Stimulated activated CD4-positive, alpha-beta T cell treated with anti-CD3 and anti-CD28 coated beads, Interleukin-15, amount 100 ng/mL, for 1 hour (primary cell): ENCODE results near the gene SLC9A3.

ENCODE experiments used
- DNase-seq, 2 donors: peaks; one replicate each; pipeline ENCODE4 v3.0.0-alpha.2; 2020; ENCODE audit warnings: low read depth in 1 of 2, low spot score in 1 of 2

SLC9A3 gene

DNA sequence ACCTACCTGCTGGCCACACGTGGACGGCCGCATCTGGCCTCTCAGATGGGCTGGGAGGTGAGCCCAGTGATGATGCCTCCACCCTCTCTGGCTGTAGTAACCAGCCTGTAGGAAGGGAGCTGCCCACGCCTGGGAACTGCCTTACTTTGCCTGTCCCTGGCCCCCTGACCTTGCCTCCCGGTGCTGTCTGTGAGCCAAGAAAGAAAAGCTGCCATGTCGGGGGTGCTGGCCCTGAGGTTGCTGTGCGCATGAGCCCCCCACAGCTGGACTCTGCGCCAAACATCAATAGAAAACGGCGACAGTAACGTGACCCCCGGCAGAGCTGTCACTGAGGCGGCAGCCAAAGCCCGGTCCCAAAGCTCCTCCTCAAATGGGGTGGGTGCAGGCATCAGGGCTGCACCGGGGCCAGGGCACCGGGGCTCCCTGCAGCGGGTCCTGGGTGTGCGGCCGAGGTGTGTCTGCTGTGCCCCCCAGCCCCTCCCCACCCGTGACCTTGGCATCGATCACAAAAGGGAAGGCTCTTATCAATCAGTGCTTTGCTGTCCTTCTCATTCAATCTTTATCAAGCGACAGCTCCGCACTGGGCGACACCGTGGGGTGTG is 15.3 kb upstream of the SLC9A3 start:
- DNase-seq = no peak

DNA sequence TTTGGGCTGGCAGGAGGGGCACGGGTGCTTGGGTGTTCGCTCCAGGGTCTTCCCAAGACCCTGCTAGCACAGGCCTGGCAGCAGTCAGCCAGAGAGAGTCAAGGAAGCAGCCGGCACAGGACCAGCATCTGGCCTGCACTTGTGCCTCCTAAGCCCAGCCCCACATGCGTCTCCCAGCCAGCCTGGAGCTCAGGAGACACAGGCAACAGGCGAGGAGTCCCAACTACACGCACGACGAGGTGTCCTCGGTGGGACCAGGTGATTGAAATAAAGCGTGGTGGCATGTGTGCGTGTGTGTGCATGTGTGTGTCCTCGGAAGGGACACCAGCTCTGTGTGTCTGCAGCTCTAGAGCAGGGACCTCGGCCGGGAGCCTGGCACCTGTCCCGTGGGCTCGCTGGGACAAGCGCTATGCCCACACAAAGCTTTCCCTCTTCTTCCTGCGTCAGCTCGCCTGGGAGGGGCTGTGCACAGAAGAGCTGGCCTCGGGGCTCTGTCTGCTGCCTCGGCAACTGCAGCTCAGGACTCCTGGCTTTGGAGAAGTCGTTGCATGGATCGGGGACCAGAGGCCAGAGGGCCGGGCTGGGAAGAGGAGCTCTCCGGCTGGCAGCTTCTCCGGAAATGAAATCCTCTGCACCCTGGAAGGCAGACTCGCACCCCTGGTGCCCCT is 14.7 kb upstream of the SLC9A3 start:
- DNase-seq = no peak

DNA sequence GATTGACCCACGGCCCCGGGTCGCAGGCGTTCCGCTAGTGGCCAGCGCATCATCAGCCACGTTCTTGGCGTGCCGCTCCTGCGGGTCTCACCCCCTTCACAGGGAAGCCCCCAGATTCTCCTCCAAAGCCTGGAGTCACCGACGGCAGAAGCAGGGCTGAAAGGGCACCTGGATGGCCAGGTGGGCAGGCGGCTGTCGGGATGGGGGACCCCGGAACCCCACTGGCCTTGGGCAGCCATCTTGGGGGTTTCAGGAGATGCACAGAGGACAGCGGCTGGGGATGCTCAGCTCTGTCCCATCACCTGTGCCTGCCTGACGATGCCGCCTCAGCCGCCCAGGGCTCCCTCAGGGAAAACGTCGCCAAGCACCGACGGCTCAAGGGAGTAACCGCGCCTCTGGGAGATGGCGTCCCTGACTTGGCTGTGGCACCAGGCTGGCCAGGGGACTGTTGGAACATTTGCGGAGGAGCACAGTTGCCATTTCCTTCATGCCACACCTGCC is 14.1 kb upstream of the SLC9A3 start:
- no peak for DNase-seq

DNA sequence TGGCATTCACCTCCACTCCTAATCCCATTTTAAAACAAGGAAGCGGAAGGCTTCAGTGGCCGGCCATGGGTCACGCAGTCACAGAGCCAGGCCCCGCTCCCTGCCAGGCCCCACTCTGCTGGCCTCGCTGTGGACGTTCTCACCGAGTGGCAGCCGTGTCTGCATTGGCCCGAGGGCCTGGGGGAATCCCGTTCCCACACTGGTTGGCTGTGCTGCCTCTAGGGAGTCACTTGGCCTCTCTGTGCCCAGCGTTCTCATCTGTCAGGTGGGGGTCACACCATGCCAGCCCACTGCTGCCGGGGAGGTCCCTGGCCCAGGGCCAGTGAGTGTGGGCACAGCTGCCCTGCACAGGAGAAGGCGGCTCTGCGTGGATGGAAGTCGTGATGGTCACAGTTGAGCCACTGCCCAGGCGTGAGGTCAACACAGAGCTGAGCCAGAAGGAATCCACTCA is 13.4 kb upstream of the SLC9A3 start:
- DNase-seq = no peak

DNA sequence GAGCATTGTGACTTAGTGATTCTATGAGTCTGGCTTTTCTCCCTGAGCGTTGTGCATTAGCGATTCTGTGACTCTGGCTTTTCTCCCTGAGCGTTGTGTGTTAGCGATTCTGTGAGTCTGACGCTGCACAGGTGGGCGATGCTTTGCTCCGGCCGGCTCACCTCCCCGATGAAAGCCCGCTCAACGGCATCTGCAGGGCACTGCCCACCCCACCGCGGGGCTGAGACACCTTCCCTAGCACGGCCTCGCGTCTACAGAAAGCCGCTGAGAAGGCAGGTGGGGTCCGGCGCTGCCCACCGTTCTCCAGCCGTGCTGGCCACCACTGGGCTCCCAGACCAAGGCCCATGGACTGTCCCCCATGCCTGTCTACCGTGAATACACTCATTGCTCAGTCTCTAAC is 12.8 kb upstream of the SLC9A3 start:
- no peak for DNase-seq

DNA sequence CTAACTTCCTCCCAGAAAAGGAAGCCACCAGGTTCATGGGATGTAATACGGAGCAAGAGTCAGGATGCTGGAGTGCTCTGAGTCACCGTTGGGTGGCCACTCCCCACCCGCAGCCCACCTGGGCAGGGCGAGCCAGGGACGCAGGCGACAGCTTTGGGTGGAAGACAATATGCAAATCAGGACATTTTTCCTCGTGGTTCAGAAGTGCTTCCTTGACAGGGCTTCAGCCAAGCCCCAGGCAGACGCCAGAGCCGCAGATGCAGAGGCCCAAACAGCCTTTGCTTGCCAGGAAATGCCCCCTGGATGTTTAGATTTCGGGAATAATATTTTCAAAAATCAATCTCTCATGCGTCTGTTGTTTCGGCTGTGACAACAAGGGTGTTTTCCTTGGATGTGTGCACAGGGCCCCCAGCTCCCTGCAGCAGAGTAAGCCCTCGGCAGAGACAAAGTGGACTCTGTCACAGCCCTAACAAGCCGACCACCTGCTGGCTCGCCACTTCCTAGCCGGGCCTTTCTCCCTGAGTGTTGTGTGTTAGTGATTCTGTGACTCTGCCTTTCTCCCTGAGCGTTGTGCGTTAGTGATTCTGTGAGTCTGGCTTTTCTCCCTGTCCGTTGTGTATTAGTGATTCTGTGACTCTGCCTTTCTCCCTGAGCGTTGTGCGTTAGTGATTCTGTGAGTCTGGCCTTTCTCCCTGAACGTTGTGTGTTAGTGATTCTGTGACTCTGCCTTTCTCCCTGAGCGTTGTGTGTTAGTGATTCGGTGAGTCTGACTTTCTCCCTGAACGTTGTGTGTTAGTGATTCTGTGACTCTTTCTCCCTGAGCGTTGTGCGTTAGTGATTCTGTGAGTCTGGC is 11.8 kb upstream of the SLC9A3 start:
- DNase-seq = no peak

DNA sequence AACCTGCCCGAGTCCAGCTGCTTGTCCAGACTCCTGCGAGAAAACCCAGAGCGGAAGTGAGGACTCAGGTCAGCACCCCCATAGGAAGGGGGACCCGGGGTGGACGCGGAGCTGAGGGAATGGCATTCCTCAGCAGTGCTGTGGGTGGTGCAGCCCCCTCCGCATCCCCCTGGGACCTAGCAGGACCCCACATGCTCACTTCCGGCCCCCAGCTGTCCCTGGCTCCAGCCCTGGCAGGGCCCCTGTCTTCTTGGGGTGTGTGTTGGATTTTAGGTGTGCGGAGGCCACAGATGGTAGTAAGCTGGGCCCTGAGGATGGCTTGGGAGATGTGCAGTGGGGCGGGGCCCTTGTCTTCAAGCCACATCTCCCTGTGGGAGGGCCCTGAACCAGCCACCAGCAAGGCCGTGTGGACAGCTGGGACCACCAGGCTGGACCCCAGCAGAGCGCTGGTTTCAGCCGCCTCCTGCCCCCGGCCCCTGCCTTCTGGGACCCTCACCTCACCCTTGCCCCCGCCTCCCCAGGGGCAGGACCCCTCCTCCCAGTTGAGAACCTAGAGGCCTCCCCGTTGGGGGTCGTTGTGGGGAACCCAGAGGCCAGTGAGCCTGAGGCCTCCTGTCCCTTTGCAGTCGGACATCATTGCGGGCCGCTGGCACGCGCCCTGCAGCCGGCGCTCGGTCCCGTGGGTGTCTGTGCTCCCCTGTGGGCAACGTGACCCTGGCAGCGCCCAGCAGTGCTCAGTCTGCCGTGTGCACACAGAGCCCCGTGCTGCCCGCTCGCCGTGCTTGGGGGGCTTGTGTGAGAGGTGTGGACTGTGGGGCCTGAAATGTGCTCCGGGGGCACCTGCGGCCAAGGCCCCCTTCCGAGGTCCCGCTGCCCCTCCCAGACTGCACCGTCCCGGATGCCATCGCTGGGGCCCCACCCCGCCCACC is 10.8 kb upstream of the SLC9A3 start:
- DNase-seq = no peak

DNA sequence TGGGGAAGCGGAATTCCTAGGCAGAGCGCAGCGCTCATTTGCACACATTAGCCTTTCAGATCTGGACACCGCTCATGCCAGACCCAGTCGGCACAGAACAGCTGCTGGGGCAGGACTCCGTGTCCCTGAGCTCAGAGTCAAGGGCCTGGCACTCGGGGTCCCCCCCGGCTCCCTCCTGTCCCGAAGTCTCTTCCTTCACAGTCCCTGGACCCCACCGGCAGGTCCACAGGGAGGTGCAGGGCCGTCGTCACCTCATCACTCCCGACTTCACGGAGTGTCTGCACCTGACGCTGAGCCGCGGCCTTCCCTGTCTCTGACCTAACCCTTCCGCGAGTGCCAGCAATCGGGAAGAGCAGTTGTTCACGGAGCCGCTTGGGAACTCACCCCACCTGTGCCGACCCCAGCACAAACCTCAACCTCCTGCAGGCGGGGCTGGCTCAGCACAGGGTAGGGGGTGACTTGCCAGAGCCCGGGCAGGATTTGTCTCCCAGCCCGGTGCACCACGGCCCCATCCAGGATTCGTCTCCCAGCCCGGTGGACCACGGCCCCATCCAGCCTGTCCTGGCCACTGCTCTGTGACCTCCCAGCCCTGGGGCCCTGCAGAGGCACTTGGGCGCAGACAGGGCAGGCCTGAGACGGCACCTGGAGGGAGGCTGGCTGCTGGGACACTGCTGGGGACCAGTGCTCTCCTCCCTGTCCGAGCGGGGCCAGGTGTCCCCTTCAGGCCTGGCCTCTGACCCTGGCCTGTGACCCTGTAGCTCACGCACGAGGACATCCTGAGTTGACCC is 9.9 kb upstream of the SLC9A3 start:
- DNase-seq = no peak

DNA sequence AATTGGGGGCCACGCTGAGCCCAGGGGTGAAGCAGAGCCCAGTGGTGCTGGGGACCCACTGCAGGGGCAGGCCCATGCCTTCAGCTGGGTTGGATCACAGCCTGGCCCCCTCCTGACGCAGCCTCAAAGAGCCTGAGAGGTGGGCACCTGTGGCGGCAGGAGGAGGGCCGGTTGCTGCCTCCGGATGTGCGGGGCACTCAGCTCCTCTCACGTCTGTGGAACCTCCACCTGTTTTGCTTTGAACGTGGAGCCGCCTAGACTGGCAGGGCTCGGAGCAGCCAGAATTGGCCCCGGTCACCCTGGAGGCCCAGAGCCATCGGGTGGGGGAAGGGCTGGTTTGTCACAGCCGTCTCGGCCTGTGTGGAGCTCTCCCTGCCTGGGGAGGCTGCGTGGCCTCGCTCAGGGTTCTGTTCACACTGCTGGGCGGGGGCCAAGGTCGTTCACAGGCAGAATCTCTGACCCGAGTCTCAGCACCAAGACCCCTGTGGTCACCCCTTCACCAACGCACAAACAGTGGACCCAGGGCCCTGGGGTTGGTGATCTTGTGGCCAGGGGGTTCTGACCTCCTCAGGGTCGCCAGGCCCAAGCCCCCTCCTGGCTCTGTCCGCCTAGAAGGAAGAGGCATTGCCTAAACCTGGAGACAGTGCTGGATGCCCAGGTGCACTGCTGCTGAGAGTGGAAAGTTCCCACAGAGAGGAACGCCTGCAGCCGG is 9.2 kb upstream of the SLC9A3 start:
- DNase-seq = no peak

DNA sequence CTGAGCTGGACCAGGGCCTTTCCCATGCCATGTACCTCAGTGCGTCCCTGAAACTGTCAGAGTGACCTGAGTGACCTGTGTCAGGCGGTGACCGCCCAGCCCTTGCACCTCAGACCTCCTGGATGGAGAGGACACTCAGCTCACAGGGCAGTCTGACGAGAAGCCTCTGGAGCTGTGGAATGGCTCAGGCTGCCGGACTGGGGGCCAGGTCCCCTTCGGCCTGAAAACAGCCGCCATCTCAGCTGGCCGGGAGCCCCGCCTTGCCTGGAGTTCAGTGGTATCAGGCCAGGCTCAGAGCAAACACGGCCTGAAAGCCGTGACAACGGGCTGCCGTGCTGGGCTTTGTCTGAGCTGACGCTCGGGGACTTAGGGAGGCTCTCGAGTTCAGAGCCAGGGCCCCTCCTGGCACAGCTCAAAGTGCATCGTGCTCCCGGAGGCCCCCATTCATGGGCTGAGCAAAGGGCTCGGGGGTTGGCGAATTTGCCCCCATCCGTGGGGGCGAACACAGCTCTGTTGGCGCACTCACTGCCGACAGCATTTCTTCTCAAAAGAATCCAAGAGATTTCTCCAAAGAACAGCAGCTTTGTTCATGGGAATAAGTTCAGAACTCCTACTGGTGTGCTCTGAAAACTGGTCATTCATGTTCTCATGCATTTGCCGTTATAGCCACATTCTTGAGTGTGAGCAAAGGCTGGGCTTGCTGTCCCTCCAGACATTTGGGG is 8.4 kb upstream of the SLC9A3 start:
- DNase-seq = no peak

DNA sequence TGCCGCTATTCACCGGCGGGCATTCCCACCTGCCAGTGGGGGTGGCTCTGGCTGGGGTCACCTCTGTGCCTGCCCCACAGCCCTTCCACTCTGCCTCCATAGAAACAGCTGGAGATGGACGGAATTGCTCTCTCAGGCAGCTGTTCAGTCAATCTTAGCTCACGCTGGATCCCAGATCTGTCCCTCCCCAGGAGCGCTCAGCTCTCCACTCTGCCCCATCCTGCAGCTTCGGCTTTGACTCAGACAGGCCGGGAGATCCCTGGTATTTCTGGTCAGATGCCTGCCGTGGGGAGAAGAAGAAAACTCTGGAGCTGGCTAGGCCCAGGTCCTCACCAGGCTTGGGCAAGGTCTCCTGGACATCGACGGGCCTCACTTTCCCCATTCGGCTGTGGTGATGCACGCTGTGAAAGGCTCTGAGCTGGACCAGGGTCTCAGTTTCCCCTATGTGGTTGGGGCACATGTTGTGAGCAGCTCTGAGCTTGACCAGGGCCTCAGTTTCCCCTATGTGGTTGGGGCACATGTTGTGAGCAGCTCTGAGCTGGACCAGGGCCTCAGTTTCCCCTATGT is 7.6 kb upstream of the SLC9A3 start:
- no peak for DNase-seq

DNA sequence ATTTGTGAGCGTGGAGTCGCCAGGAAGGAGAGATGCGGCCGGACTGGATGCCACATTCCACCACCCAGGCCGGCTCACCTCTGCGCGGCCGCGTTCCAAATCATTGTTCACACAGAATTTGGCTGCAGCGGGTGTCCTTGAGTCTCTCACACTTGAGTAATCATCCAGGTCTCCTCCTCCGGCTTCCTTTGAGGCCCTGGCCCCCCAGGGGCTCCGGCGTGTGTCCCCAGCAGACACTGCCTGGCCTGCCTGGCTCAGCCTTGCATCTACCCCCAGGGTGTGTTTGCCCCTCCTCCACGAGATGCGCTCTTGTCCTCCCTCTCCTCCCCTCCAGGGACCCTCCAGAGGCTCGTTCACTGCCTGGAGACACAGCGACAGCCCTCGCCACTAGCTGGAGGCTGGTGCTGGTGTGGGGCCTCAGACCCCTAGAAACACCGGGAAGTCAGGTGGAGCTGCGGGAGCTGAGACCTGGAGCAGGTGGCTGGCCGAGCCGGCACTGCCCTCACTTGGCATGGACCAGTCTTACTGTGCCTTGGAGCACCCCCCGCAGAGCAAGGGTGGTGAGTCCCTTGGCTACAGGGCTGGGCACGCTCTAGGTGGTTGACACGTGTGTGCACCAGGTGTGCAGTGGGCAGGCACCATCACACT is 7.0 kb upstream of the SLC9A3 start:
- DNase-seq = no peak

DNA sequence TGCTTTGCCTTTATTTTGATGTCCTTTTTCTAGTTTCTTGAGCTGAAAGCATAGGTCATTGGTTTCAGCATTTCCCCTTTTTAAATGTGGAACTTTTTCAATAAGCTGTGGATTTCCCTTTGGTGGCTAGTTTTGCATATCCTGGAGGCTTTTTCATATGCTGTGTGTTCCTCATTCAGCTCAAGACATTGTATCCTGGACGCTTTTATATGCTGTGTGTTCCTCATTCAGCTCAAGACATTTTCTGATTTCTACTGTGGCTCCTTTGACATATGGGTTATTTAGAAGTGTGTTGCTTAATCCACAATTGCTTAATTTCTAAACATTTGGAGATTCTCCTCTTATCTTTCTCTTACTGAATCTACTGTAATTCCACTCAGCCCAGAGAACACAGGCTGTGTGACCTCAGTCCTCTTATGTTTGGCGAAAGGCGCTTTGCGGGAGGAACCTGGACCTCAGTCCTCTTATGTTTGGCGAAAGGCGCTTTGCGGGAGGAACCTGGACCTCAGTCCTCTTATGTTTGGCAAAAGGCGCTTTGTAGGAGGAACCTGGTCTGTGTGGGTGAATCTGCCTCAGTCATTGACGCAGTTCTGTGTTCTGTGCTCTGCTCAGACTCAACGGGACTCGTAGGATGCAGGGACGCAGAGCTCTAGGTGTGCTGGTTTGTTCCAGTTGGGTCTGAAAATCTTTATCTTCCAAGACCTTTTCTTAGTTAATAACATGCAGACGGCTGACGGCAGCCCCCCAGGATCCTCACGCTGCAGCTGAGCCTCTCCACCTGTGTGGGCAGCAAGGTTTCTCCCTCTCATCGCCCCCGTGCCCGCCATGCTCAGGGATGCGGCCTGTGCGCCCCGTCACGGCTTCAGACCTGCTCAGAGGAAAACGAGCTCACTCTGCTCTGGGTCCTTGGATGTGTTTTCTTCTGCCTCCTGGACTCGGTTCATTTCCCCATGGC is 6.0 kb upstream of the SLC9A3 start:
- no peak for DNase-seq

DNA sequence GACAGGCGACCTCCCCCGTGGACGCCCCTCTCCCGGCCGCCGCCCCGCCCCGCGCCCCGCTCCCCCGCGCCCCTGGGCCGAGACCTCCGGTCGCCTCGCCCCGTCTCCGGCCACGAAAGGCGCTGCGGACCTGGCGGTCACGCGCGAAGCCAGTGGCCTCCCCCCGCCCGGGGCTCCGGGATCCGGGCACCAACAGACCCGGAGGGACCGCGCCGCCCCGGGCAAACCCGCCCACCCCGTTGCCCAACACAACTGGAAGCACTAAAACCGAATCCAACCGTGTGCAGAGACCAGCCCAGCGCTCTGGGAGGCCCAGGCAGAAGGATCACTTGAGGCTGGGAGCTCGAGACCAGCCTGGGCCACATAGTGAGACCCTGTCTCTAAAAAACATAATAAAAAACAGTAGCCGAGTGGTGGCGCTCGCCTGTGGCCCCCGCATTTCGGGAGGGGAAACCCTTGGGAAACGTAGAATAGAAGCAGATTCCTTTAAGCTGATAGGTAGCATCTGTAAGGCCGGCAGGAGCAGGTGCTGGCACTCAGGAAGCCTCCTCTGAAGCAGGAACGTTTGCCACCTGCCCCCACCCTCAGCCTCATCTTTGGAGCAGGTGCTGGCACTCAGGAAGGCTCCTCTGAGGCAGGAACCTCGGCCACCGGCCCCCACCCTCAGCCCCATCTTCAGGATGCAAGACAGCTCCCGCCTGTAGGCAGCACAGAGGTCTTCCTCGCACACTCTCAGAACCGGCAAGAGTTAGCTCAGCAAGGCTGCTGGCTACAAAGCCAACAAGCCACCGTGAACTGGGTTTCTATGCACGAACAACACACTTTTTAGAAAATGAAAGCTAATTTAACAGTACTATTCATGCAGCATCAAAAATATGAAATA is 4.6 kb upstream of the SLC9A3 start:
- DNase-seq = no peak

DNA sequence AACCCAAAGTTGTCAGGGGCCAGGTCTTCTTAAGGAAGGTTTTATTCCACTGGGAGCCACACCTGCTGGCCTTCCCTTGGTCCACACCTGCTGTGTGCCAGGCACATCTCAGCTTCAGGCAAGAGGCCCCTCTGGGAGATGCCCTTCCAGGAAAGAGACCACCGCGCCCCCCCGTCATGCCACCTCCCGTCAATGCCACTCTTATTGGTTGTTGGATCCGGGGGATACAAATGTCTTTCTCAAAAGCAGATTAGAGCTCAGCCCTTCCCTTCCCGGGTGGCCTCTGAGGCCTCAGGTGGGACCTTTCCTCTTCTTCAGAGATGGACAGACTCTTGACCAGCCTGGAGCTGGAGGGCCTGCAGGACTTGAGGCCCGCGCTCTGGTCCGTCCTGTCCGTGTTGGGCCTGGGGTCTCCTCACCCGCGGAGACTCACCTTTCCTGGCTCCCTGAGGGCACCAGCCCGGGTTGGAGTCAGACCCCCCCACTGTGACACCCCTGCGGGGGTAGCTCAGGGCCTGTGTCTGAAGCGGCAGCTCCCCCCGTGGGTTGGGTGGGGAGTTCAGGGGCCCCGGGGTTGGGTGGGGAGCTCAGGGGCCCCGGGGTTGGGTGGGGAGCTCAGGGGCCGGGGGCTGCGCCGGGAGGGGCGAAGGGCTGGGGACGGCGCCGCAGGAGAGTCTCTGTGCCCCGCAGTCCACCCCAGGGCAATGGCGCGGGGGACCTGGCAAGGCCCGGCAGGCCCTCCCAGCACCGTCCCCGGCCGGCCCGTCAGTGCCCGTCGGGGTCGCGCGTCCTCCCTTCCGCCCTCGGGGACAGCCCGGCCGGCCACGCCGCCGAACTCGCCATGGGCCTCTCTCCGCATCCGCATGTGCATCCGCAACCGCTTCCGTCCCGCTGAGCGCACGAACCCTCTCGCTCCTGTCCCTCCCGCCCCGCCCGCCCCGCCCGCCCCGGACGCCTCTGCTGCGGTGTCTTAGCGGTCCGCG is 3.7 kb upstream of the SLC9A3 start:
- DNase-seq = no peak
